Measurements from ENCODE around the gene PRDM1.

Gene PRDM1

GRCh38 chr6:106077881-106078280, 8.3 kb upstream of the PRDM1 start:
- no peak for DNase-seq (ENCODE audit: extremely low spot score)
- POLR2A ChIA-PET, result no interaction called here

DNA sequence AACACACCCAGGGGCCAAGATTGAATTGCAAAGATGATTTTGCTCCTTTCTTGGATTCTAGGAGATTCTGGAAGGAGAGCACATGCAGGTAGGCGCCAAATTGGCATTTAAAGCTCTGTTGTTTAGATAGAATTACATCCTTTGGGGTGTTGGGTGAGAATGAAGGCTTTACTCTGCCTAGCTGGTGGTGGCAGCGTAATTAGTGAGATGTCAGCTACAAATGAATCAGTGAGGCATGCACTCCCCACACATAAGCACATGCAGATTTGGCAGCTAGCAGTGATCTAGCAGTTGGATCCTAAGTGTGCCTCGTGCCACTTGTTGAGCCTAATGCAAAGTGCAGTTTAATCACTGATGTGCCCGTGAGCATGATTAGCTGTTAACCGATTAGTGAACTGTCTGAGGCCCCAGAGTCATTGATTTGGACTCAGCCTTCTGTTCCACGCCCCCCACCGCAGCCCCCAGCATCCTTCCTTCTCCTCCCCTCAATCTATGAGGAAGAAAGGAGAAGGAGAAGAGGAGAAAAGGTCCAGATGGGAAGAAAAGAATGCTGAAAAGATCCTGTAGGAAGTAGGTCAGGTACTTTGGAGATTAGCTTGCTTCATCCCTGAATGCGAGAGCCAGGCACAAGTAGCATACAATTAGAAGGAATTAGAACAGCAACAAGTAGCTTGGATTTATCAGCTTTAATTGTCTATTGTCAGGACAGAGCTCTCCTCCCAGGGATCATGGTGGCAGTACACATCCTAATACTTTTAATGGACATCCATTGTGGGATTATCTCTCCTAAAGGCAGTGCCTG, 6.0 kb upstream of the PRDM1 start:
- DNase-seq (ENCODE audit: extremely low spot score), result no peak
- no peak for TF ChIP-seq BHLHE40 (IDR thresholded peaks at IDR 0.05; ENCODE audit: borderline replicate concordance)
- no peak for TF ChIP-seq L3MBTL2 (conservative IDR thresholded peaks at IDR 0.05)
- no peak for TF ChIP-seq HDGF (IDR thresholded peaks at IDR 0.05; ENCODE audit: borderline replicate concordance)
- no peak for TF ChIP-seq LEF1 (IDR thresholded peaks at IDR 0.05; ENCODE audit: borderline replicate concordance)
- no peak for TF ChIP-seq PKNOX1 (IDR thresholded peaks at IDR 0.05)
- TF ChIP-seq SP1 (IDR thresholded peaks at IDR 0.05), result no peak
- no peak for TF ChIP-seq FOXM1 (IDR thresholded peaks at IDR 0.05; ENCODE audit: borderline replicate concordance)
- no peak for TF ChIP-seq TARDBP (IDR thresholded peaks at IDR 0.05)
- TF ChIP-seq ELF4 (IDR thresholded peaks at IDR 0.05), result no peak
- no peak for TF ChIP-seq FOXK2 (IDR thresholded peaks at IDR 0.05)
- TF ChIP-seq ARNT (IDR thresholded peaks at IDR 0.05), result no peak
- no peak for TF ChIP-seq SUZ12 (IDR thresholded peaks at IDR 0.05)
- no peak for TF ChIP-seq NFRKB (IDR thresholded peaks at IDR 0.05)
- TF ChIP-seq ZNF384 (IDR thresholded peaks at IDR 0.05), result no peak
- no peak for TF ChIP-seq CTBP1 (IDR thresholded peaks at IDR 0.05; ENCODE audit: borderline replicate concordance)
- no peak for TF ChIP-seq FOXA1 (IDR thresholded peaks at IDR 0.05)
- ChIA-PET CTCF (interaction anchor here (1.2 to 1.5 kb wide), 2 partner anchors 12 to 347 kb away, joined by 3 read pairs; no protein-coding TSS in a partner anchor), POLR2A (interaction anchor here (1.2 kb wide), 1 partner anchor 87 kb away, joined by 3 read pairs; no protein-coding TSS in a partner anchor)

More at GRCh38 chr6:106077881-106078280, 8.3 kb upstream of the PRDM1 start:
- TF ChIP-seq HDGF (IDR thresholded peaks at IDR 0.05; ENCODE audit: borderline replicate concordance) (no peak), ZNF384 (IDR thresholded peaks at IDR 0.05) (no peak)
- CTCF ChIA-PET, result no interaction called here

DNA sequence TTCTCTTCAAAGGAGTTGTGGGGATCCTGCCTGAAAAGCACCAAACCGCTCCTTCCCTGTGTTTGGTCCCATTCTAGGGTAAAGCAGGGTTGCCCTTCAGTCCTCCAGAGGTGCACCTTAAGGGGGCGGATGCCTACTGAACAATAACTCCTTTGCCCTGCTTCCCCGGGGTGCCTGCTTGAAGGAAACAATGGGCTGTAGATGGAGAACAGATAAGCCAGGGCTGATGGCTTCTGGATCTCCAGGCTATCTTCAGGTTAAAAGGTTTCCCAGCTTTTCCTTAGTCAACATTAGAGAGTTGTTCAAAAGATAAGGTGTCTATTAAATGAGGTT, 5.4 kb upstream of the PRDM1 start:
- no peak for DNase-seq (ENCODE audit: extremely low spot score)
- POLR2A ChIA-PET, result interaction anchor here (1.2 kb wide), 1 partner anchor 87 kb away, joined by 3 read pairs; no protein-coding TSS in a partner anchor
- CTCF ChIA-PET, result interaction anchor here (1.5 kb wide), 1 partner anchor 12 kb away, joined by 3 read pairs; no protein-coding TSS in a partner anchor
- TF ChIP-seq ELF4 (IDR thresholded peaks at IDR 0.05) (no peak), SP1 (IDR thresholded peaks at IDR 0.05) (no peak), FOXA1 (IDR thresholded peaks at IDR 0.05) (no peak), CTBP1 (IDR thresholded peaks at IDR 0.05; ENCODE audit: borderline replicate concordance) (no peak), ARNT (IDR thresholded peaks at IDR 0.05) (no peak), NFRKB (IDR thresholded peaks at IDR 0.05) (no peak), PKNOX1 (IDR thresholded peaks at IDR 0.05) (no peak), TARDBP (IDR thresholded peaks at IDR 0.05) (no peak), L3MBTL2 (conservative IDR thresholded peaks at IDR 0.05) (no peak), FOXM1 (IDR thresholded peaks at IDR 0.05; ENCODE audit: borderline replicate concordance) (no peak), LEF1 (IDR thresholded peaks at IDR 0.05; ENCODE audit: borderline replicate concordance) (no peak), HDGF (IDR thresholded peaks at IDR 0.05; ENCODE audit: borderline replicate concordance) (no peak), ZNF384 (IDR thresholded peaks at IDR 0.05) (no peak)

DNA sequence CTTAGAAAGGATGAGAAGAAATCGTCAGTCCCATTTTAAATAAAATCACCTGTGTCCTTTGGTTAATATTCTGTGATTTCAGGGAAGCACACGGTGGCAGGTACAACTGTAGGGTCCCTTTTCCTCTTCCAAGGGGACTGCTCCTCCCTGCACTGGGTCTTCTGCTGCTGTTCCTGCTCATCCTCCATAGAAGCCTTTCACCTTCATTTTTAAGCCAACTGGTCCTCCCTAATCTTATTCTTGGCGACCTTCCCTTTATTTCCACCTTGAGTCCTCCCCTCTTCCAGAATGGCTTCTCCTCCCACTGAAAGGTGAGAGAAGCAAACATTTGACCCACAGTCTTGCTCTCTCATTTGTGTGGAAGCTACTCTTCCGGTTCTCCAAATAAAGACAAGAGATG, 4.4 kb upstream of the PRDM1 start:
- no peak for DNase-seq (ENCODE audit: extremely low spot score)
- TF ChIP-seq FOXM1 (IDR thresholded peaks at IDR 0.05; ENCODE audit: borderline replicate concordance), result no peak
- TF ChIP-seq NFRKB (IDR thresholded peaks at IDR 0.05), result no peak
- no peak for TF ChIP-seq CTBP1 (IDR thresholded peaks at IDR 0.05; ENCODE audit: borderline replicate concordance)
- no peak for TF ChIP-seq ZNF384 (IDR thresholded peaks at IDR 0.05)
- TF ChIP-seq FOXA1 (IDR thresholded peaks at IDR 0.05), result no peak
- TF ChIP-seq L3MBTL2 (conservative IDR thresholded peaks at IDR 0.05), result no peak
- no peak for TF ChIP-seq HDGF (IDR thresholded peaks at IDR 0.05; ENCODE audit: borderline replicate concordance)
- no peak for TF ChIP-seq ARNT (IDR thresholded peaks at IDR 0.05)
- no peak for TF ChIP-seq SUZ12 (IDR thresholded peaks at IDR 0.05)
- TF ChIP-seq TARDBP (IDR thresholded peaks at IDR 0.05), result no peak
- no peak for TF ChIP-seq PKNOX1 (IDR thresholded peaks at IDR 0.05)
- POLR2A ChIA-PET, result no interaction called here
- CTCF ChIA-PET, result interaction anchor here (0.5 kb wide), 1 partner anchor 9 kb away, joined by 6 read pairs; no protein-coding TSS in a partner anchor

DNA sequence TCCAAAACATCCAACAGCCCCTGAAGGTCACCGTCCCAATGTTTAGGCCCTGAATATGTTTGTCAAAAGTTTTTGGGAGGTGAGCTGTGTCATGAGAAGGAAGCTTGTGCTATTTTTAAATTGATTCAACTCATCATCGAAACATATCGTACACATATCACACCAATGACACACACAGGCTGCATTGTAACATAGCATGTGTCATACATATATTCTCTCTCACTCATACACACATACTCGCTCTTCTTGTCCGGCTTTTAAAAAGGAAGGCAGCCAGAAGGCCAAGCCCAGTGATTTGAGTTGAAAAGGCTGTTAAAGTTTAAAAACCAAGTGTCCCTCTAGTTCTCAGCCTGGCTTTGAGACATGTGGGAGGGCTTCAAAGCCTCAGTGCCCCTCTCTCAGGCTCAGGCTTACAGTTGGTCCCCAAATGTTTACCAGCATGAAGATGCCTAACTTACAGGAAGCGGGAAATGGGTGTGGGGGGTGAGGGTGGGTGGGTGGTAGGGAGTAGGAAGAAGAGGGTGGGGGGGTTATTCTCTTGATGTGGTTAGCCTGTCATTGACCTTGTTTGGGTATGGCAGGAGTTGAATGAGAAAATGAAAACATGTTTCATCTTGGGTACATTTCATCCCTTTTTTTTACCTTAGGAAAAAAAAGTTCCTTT, 3.3 kb upstream of the PRDM1 start:
- no peak for TF ChIP-seq LEF1 (IDR thresholded peaks at IDR 0.05; ENCODE audit: borderline replicate concordance)
- no peak for TF ChIP-seq HDGF (IDR thresholded peaks at IDR 0.05; ENCODE audit: borderline replicate concordance)
- TF ChIP-seq L3MBTL2 (conservative IDR thresholded peaks at IDR 0.05), result no peak
- no peak for DNase-seq (ENCODE audit: extremely low spot score)
- POLR2A ChIA-PET, result no interaction called here
- CTCF ChIA-PET, result interaction anchor here (0.6 to 1.2 kb wide), 2 partner anchors 11 to 132 kb away, joined by 4 to 5 read pairs; no protein-coding TSS in a partner anchor

DNA sequence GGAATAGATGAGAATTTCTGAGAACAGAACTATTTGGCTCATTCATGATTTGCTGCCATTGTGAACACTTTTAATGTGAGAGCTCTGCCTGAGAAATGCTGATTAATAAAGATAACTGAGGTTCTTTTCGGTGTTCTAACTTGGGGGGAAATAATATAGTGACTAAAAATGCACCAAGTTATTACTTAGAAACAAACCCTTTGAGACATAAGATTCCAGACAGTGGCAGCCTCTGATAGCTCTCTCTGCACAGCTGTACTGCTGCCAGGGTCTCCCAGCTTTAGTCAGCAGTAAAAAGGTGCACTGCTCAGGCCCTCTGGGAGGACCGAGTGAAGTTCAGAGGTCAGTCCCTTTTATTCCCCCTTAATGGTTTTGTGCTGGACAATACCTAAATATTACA, 2.5 kb upstream of the PRDM1 start:
- TF ChIP-seq SUZ12 (IDR thresholded peaks at IDR 0.05) (no peak), CTBP1 (IDR thresholded peaks at IDR 0.05; ENCODE audit: borderline replicate concordance) (no peak)
- POLR2A ChIA-PET, result no interaction called here
- no peak for DNase-seq (ENCODE audit: extremely low spot score)
- CTCF ChIA-PET, result interaction anchor here (0.6 to 1.3 kb wide), 8 partner anchors 10 to 628 kb away, joined by 3 to 7 read pairs (median 4); no protein-coding TSS in a partner anchor

Data from HEK293T (cell line).